HEK293T (cell line): ENCODE data around the gene IRF1.

Experiments
- BHLHE40 ChIP-seq: fragments of 450-650 bp; IDR thresholded peaks from 2 replicates; pipeline ENCODE4 v1.6.1; 2016; ENCODE audit warnings: mild to moderate bottlenecking, moderate library complexity, borderline replicate concordance
- FOXK2 ChIP-seq: fragments of 450-650 bp; IDR thresholded peaks from 2 replicates; pipeline ENCODE4 v1.6.1; 2016; ENCODE audit warnings: mild to moderate bottlenecking
- FOXM1 ChIP-seq: fragments of 450-650 bp; IDR thresholded peaks from 2 replicates; pipeline ENCODE4 v1.6.1; 2017; ENCODE audit warnings: mild to moderate bottlenecking, borderline replicate concordance
- L3MBTL2 ChIP-seq: fragments of 450-650 bp; conservative IDR thresholded peaks from 2 replicates; pipeline ENCODE4 v1.6.1; 2016; ENCODE audit warnings: mild to moderate bottlenecking
- LEF1 ChIP-seq: fragments of 450-650 bp; IDR thresholded peaks from 2 replicates; pipeline ENCODE4 v1.6.1; 2017; ENCODE audit warnings: mild to moderate bottlenecking, borderline replicate concordance
- TARDBP ChIP-seq: fragments of 450-650 bp; IDR thresholded peaks from 2 replicates; pipeline ENCODE4 v1.6.1; 2016

GRCh38 chr5:132479111-132479951 is 11.2 kb downstream of the IRF1 start:
- TF ChIP-seq FOXK2 = no peak
- TF ChIP-seq TARDBP = no peak
- TF ChIP-seq LEF1 = no peak
- TF ChIP-seq L3MBTL2 = no peak
- no peak for TF ChIP-seq FOXM1
- no peak for TF ChIP-seq BHLHE40
